IPS-15b (cell line): ENCODE results near the gene UGT1A3.

Experiments used
- H3K27me3 ChIP-seq: one replicate; pipeline ENCODE4 v1.6.1; 2013; ENCODE audit warnings: low read length; ENCODE audit not compliant: control insufficient read depth, insufficient read depth
- H3K36me3 ChIP-seq: one replicate; pipeline ENCODE4 v1.6.1; 2013; ENCODE audit warnings: low read length; ENCODE audit not compliant: control insufficient read depth, insufficient read depth
- H3K4me1 ChIP-seq: one replicate; pipeline ENCODE4 v1.6.1; 2013; ENCODE audit warnings: mild to moderate bottlenecking, low read length; ENCODE audit not compliant: control insufficient read depth, insufficient read depth
- H3K4me3 ChIP-seq: one replicate; pipeline ENCODE4 v1.5.1; 2013; ENCODE audit warnings: low read depth, low read length
- H3K9ac ChIP-seq: one replicate; pipeline ENCODE4 v1.6.1; 2013; ENCODE audit warnings: low read depth, mild to moderate bottlenecking, low read length
- H3K9me3 ChIP-seq: one replicate; pipeline ENCODE4 v1.6.1; 2013; ENCODE audit warnings: mild to moderate bottlenecking, low read length; ENCODE audit not compliant: control insufficient read depth, insufficient read depth

Gene UGT1A3

DNA sequence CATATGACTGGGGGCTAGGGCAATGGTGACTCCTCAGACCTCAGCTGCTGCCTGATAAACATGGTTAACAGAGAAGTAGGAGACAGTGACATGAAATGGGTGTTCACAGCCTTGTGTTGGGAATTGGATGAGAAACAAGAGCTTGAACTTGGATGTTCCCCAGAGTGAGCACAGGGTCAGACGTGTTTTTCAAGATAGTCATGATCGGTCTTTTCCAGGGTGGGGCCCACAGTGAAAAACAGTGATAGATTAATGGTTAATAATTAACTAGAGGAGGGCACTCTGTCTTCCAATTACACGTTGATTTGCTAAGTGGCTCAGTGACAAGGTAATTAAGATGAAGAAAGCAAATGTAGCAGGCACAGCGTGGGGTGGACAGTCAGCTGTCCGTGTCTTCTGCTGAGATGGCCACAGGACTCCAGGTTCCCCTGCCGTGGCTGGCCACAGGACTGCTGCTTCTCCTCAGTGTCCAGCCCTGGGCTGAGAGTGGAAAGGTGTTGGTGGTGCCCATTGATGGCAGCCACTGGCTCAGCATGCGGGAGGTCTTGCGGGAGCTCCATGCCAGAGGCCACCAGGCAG, at the start of gene UGT1A3:
UGT1A3 (plus strand) TSS at position 320 of the 579 bp plus-strand sequence; CDS start at position 405, 85 bp downstream.
- Histone ChIP-seq H3K4me3 (no peak within 1 kb of the TSS), H3K4me1 (no peaks in the 10 kb centered on the region), H3K9ac (no peak within 1 kb of the TSS), H3K9me3 (no peaks in the 10 kb centered on the region), H3K36me3 (no peaks in the 10 kb centered on the region), H3K27me3 (no peaks in the 10 kb centered on the region)

GRCh38 chr2:233679196-233679595, 49.6 kb upstream of the UGT1A3 start:
- H3K36me3 ChIP-seq, result no peaks in the 10 kb centered on the region
- H3K27me3 ChIP-seq, result no peaks in the 10 kb centered on the region
- H3K9me3 ChIP-seq, result no peaks in the 10 kb centered on the region
- no peaks in the 10 kb centered on the region for H3K4me1 ChIP-seq
- H3K9ac ChIP-seq, result no peak overlapping the region
- H3K4me3 ChIP-seq, result no peak overlapping the region

GRCh38 chr2:233680361-233681045, 48.3 kb upstream of the UGT1A3 start:
- Histone ChIP-seq H3K9me3 (no peaks in the 10 kb centered on the region), H3K4me3 (no peak overlapping the region), H3K27me3 (no peaks in the 10 kb centered on the region), H3K4me1 (no peaks in the 10 kb centered on the region), H3K9ac (no peak overlapping the region), H3K36me3 (no peaks in the 10 kb centered on the region)

DNA sequence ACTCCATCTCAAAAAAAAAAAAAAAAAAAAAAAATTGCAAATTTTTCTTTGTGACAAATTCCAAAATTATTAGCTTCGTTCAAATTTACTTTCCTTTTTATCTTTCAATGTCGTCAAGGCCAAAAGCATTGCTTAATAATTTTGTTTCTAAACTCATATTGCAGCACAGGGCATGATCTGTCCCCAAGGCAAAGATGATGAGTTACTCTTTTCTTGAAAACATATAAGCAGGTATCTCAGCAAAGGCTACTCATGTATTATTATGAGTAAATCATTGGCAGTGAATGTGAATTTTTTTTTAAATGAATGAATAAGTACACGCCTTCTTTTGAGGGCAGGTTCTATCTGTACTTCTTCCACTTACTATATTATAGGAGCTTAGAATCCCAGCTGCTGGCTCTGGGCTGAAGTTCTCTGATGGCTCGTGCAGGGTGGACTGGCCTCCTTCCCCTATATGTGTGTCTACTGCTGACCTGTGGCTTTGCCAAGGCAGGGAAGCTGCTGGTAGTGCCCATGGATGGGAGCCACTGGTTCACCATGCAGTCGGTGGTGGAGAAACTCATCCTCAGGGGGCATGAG, 47.2 kb upstream of the UGT1A3 start, which contains the start of gene UGT1A7:
UGT1A7 (plus strand) TSS at position 381 of the 579 bp plus-strand sequence; CDS start at position 418, 37 bp downstream.
- Histone ChIP-seq H3K9me3 (no peaks in the 10 kb centered on the region), H3K4me3 (no peak within 1 kb of the TSS), H3K4me1 (no peaks in the 10 kb centered on the region), H3K27me3 (no peaks in the 10 kb centered on the region), H3K9ac (no peak within 1 kb of the TSS), H3K36me3 (no peaks in the 10 kb centered on the region)

DNA sequence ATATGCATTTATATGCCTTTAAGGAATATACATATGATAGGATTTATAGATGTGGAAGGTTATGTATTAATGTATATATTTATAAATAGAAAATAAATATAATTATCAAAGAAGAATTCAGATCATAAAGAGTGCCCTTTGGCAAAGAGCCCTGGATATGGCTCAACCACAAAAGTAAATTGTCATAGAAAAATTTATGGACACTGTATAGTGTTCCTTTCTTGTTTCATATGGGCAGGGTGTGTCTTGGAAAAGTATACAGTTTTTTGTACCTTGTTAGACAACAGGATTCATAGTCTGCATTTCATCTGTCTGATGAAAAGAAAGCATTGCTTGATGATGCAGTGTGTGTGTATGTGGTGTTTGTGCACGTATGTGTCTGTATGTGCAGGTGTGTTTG, 44.2 kb upstream of the UGT1A3 start:
- Histone ChIP-seq H3K36me3 (no peaks in the 10 kb centered on the region), H3K4me1 (no peaks in the 10 kb centered on the region), H3K27me3 (no peaks in the 10 kb centered on the region), H3K4me3 (no peak overlapping the region), H3K9me3 (no peaks in the 10 kb centered on the region), H3K9ac (no peak overlapping the region)

DNA sequence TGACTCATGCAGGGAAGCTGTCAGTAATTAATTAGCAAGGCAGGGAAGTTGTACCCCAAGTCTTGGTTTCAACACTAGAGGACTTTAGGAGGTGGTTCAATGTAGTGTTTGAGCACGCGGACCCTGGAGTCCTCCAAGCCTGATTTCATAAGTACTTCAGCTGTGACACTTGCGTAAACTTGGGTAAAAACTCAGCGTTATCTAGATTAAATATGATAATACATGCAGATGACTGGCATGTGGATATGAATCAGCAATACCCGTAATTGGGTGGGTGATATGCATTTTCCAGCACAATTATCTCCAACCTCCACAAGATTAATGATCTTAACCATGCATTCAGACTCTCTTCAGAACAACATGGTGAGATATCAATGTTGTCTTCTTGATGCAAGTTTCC, 41.9 kb upstream of the UGT1A3 start:
- Histone ChIP-seq H3K27me3 (no peaks in the 10 kb centered on the region), H3K9ac (no peak overlapping the region), H3K4me1 (peaks cover 4% of the 10 kb centered on the region), H3K36me3 (no peaks in the 10 kb centered on the region), H3K9me3 (no peaks in the 10 kb centered on the region), H3K4me3 (no peak overlapping the region)

DNA sequence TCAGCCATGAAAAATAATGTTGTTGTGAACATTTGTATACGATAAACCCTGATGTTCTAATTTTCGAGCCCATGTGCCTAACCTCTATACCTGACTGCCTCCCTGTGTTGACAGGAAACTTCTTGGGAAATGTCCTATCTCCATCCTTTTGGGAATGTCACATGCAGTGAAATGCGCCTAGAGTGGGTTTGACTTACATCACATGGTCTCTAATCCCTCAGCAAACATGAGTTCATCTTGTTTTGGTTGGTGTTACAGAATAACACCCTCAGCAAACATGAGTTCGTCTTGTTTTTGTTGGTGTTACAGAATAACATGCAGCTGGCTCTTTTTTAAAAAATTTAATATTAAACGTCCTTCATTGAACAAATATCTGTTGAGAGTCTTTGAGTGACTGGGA, 40.5 kb upstream of the UGT1A3 start:
- Histone ChIP-seq H3K36me3 (no peaks in the 10 kb centered on the region), H3K27me3 (no peaks in the 10 kb centered on the region), H3K4me1 (peaks cover 7% of the 10 kb centered on the region), H3K9ac (no peak overlapping the region), H3K9me3 (no peaks in the 10 kb centered on the region), H3K4me3 (no peak overlapping the region)

DNA sequence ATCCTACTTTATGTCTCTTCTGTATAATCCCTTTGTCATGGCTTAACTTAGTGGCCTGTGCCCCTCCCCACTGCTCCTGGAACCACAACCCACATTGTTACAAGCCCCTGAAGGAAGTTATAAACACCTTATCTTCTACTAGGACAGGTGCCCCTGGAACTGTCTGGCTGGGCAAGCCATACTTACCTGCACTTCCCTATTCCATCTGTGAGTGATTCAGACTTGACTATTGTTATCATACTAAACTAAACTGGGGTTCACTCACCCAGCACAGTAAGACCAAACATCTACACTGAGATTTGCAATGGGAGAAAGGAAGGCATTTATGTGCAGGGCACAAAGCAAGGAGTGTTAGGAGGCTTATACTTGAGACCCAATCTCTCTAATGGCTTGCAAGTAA, 39.8 kb upstream of the UGT1A3 start:
- no peak overlapping the region for H3K9ac ChIP-seq
- H3K27me3 ChIP-seq, result no peaks in the 10 kb centered on the region
- H3K9me3 ChIP-seq, result no peaks in the 10 kb centered on the region
- no peaks in the 10 kb centered on the region for H3K36me3 ChIP-seq
- no peak overlapping the region for H3K4me3 ChIP-seq
- H3K4me1 ChIP-seq, result peaks cover 7% of the 10 kb centered on the region

DNA sequence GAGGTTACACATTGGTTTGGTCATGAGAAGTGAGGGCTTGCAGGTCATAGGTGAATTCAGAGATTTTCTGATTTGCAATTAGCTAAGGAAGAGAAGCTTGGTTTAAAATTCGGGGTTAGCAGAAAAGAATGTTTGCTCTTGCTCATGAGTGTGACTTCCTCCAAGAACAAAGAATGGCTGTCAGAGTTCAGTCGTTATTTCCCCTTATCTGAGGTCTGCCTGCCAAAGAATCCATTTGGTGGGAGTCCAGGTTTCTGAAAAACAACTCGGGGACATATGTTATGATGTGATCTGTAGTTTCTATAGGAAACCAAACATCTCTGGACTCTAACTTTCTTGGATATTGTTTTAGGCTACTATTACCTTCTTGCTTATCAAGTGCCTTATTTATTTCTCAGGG, 39.3 kb upstream of the UGT1A3 start:
- no peaks in the 10 kb centered on the region for H3K27me3 ChIP-seq
- H3K36me3 ChIP-seq, result no peaks in the 10 kb centered on the region
- no peaks in the 10 kb centered on the region for H3K9me3 ChIP-seq
- no peak overlapping the region for H3K9ac ChIP-seq
- peaks cover 7% of the 10 kb centered on the region for H3K4me1 ChIP-seq
- H3K4me3 ChIP-seq, result no peak overlapping the region

DNA sequence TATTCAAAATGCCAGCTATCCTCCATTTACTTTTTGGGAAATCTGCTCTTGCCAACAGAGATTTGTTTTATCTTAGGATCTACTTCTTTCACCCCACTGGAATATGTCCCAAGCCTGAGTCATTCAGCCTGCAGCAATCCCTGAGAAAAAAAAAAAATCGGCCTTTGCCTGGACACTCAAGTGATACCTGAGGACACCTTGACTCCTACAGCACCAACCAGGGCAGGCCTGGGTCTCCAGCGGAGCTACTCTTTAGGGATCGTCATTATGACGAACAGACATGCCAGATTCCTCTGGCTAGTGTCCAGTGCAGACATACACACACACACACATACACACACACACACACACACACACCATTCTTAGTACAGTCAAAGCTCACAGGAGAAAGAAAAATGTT, 38.4 kb upstream of the UGT1A3 start:
- Histone ChIP-seq H3K27me3 (no peaks in the 10 kb centered on the region), H3K9ac (no peak overlapping the region), H3K4me1 (peaks cover 7% of the 10 kb centered on the region), H3K36me3 (no peaks in the 10 kb centered on the region), H3K9me3 (no peaks in the 10 kb centered on the region), H3K4me3 (no peak overlapping the region)

DNA sequence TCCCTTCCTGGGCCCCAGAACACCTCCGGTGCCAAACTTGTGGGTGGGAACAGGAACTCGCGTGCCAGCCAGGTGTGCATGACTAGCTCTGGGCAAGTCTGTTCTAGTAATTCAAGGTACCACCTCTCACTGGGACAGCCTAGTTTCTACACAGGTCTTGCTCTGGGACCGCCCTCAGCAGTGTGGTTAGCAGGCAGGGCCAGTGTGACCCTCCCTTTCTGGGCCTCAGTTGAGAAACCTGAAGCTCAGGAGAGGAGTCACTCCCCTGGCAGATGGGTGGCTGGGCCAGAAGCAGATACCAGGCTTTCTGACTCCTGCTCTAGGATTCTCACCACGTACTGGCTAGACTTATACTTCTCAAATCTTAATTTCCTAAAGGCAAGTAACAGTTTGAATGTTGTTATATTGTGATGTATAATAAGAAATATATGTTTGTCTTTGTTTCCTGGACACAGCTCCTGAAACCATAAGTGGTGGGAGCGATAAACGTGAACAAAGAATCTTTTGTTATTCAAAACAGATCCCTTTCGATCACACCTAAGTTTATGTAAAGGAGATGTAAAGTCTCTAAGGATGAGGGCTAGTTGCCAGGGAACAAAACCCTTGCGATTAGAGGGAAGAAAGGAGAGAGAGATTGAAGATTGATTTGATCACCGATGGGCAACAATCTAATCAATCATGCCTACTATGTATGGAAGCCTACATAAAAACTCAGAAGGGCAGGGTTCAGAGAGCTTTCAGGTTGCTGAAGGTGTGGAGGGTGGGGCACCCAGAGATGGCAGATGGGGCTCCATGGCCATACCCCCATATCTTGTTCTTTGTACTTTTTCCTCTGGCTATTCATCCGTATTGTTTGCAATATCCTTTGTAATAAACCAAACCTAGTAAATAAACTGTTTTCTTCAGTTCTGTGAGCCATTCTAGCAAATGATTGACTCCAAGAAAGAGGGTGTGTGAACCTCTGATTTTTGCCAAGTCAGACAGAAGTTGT, 37.1 kb upstream of the UGT1A3 start:
- no peak overlapping the region for H3K9ac ChIP-seq
- peaks cover 7% of the 10 kb centered on the region for H3K4me1 ChIP-seq
- H3K9me3 ChIP-seq, result no peaks in the 10 kb centered on the region
- no peak overlapping the region for H3K4me3 ChIP-seq
- H3K27me3 ChIP-seq, result no peaks in the 10 kb centered on the region
- H3K36me3 ChIP-seq, result no peaks in the 10 kb centered on the region
